ENCODE measurements around the gene PTPRN2.

- TF ChIP-seq CTCF (conservative IDR thresholded peaks at IDR 0.05 in 1 of 2, IDR thresholded peaks at IDR 0.05 in 1 of 2; ENCODE audit: low read depth in 1 of 2, low read length in 2 of 2) (no peak), EZH2 (IDR thresholded peaks at IDR 0.05; ENCODE audit: low read length, missing control alignments) (no peak)
Observed at GRCh38 chr7:157992511-157993160, 595.0 kb downstream of the PTPRN2 start.

All from fibroblast of lung (primary cell).